ENCODE results near the gene MST1R.

DNA sequence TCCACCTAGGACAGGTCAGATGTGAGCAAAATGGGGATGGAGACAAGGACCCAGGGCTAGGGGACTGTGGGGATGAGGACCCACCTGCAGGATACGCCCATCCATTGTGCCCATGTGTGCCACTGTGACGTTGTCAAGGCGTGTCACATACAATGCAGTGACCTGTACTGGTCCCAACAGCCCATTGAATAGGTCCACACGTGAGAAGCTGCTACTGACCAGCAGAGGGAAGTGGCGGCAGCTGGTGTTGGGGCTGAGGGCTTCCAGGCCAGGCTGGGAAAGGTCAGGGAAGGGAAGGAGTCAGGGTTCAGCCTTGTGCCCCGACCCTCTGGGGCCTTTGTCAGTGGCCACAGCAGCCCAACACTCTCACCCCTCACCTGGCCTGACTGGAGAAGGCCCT lies 4.7 kb downstream of the MST1R start:
- TF ChIP-seq CTCF (IDR thresholded peaks at IDR 0.05) (no peak), ZFX (IDR thresholded peaks at IDR 0.05; ENCODE audit: borderline replicate concordance) (no peak)
